Renal cortical epithelial cell (primary cell): Measurements from ENCODE around the gene BEST2. TPM values are rescaled to one million over a fixed set of nuclear protein-coding genes. Genes with fewer than 3 reads are reported as not detected.
A peak's percentile ranks its signal among the peaks of the same experiment; 100 is the strongest.

ENCODE experiments used
- DNase-seq: peaks from one replicate; pipeline ENCODE4 v3.0.0-alpha.2; 2011; ENCODE audit warnings: low read depth
- total RNA-seq: library from RNA; depleted of rRNA; stranded (reverse); fragments of >200 nt; gene quantifications from 2 replicates; pipeline ENCODE4 v1.2.3, GENCODE V29; 2014

BEST2 gene
- total RNA-seq, 1 donor from 2014 or later: not detected

GRCh38 chr19:12767666-12768065 is 16.1 kb downstream of the BEST2 start:
- no peak for DNase-seq

GRCh38 chr19:12769689-12770088 is 18.1 kb downstream of the BEST2 start:
- no peak for DNase-seq

- no peak for DNase-seq
Measured at GRCh38 chr19:12770922-12771321, 19.3 kb downstream of the BEST2 start.

- DNase-seq: no peak
Measured at GRCh38 chr19:12772323-12772722, 20.7 kb downstream of the BEST2 start.

GRCh38 chr19:12773571-12773970 is 22.0 kb downstream of the BEST2 start:
- DNase-seq: no peak

- DNase-seq: no peak
Measured at GRCh38 chr19:12774588-12775555, 23.3 kb downstream of the BEST2 start, which contains the start of gene HOOK2. TSS of gene HOOK2 (minus strand) at chr19:12775552. CDS start at chr19:12775449, 103 bp downstream.

GRCh38 chr19:12777217-12778016 is 25.8 kb downstream of the BEST2 start:
- DNase-seq: no peak

GRCh38 chr19:12778017-12778904 is 26.7 kb downstream of the BEST2 start:
- peak; percentile 58 for DNase-seq

GRCh38 chr19:12778905-12779161 is 27.2 kb downstream of the BEST2 start:
- no peak for DNase-seq

- peak; percentile 64 for DNase-seq
Measured at GRCh38 chr19:12779162-12779993, 27.8 kb downstream of the BEST2 start.

- DNase-seq: no peak
Measured at GRCh38 chr19:12782174-12782423, 30.5 kb downstream of the BEST2 start.

- peak; percentile 56 for DNase-seq
Measured at GRCh38 chr19:12782424-12783290, 31.1 kb downstream of the BEST2 start.

GRCh38 chr19:12783291-12783848 is 31.8 kb downstream of the BEST2 start:
- DNase-seq: no peak

- no peak for DNase-seq
Measured at GRCh38 chr19:12783849-12784393, 32.3 kb downstream of the BEST2 start.

GRCh38 chr19:12784394-12784870 is 32.8 kb downstream of the BEST2 start:
- no peak for DNase-seq

GRCh38 chr19:12784871-12785430 is 33.4 kb downstream of the BEST2 start:
- no peak for DNase-seq

- DNase-seq: no peak
Measured at GRCh38 chr19:12785431-12786031, 33.9 kb downstream of the BEST2 start.

GRCh38 chr19:12786141-12786870 is 34.7 kb downstream of the BEST2 start:
- no peak for DNase-seq
